Measurements from ENCODE around the gene GRAMD1A. TPM values are rescaled to one million over a fixed set of nuclear protein-coding genes. Genes with fewer than 3 reads are reported as not detected.
"Not testable (repeated sequence)": the region's sequence is repeated elsewhere in the genome, so short reads cannot be mapped to it uniquely, and the experiment has no call there.

The GRAMD1A gene
- total RNA-seq, 4 donors from 2014 or later: 38.8 to 45.1 (median 43.7) TPM

- Histone ChIP-seq H3K4me1 (peaks cover 15 to 30% of the 10 kb centered on the region in 2 donors), H3K36me3 (peaks cover 0 to 7% of the 10 kb centered on the region in 2 donors), H3K27ac (peak overlapping the region; percentile 83 to 98 (median 92)), H3K4me3 (peak overlapping the region in 3 of 4 donors; percentile 27 to 64 (median 64)), H3K9me3 (no peaks in the 10 kb centered on the region), H3K27me3 (no peaks in the 10 kb centered on the region)
- ATAC-seq (peak; percentile 43 to 91), DNase-seq (peak in 1 of 2 donors; percentile 82)
- in situ Hi-C loops (cut with MboI; ENCODE audit: low sequenced_read_pairs in 4 of 4): loop anchor here in 1 of 4 donors (25.0 kb wide), 1 partner anchor 267 kb away; the partner anchor contains the start of gene USF2
- no peak for TF ChIP-seq CTCF (IDR thresholded peaks at IDR 0.05 in 4 of 5, conservative IDR thresholded peaks at IDR 0.05 in 1 of 5)
- peak in 1 of 2 donors; percentile 66 for TF ChIP-seq POLR2A (IDR thresholded peaks at IDR 0.05)
- intact Hi-C loops (cut with DNase I; ENCODE audit: low total_unique reads): no loop called here
Observed at GRCh38 chr19:34994643-34995541, 5.2 kb upstream of the GRAMD1A start.

GRCh38 chr19:34995551-34995950, 4.6 kb upstream of the GRAMD1A start:
- TF ChIP-seq POLR2A (IDR thresholded peaks at IDR 0.05) (no peak), CTCF (IDR thresholded peaks at IDR 0.05 in 4 of 5, conservative IDR thresholded peaks at IDR 0.05 in 1 of 5) (no peak)
- Histone ChIP-seq H3K36me3 (peaks cover 0 to 7% of the 10 kb centered on the region in 2 donors), H3K27me3 (no peaks in the 10 kb centered on the region), H3K4me3 (peak overlapping the region in 2 of 4 donors; percentile 64), H3K27ac (peak overlapping the region; percentile 83 to 98 (median 92)), H3K9me3 (no peaks in the 10 kb centered on the region), H3K4me1 (peaks cover 15 to 30% of the 10 kb centered on the region in 2 donors)
- ATAC-seq: no peak
- no peak for DNase-seq
- in situ Hi-C loops (cut with MboI; ENCODE audit: low sequenced_read_pairs in 4 of 4) (loop anchor here in 1 of 4 donors (25.0 kb wide), 1 partner anchor 267 kb away; the partner anchor contains the start of gene USF2), intact Hi-C loops (cut with DNase I; ENCODE audit: low total_unique reads) (no loop called here)

- peaks cover 26 to 37% of the 10 kb centered on the region in 2 donors for H3K4me1 ChIP-seq
Observed at GRCh38 chr19:34997071-34997617, 3.0 kb upstream of the GRAMD1A start.

GRCh38 chr19:34998224-34998623, 1.9 kb upstream of the GRAMD1A start:
- H3K4me3 ChIP-seq; H3K36me3 ChIP-seq; H3K9me3 ChIP-seq; intact Hi-C loops (cut with DNase I; ENCODE audit: low total_unique reads); DNase-seq; H3K27me3 ChIP-seq; ATAC-seq: not testable (repeated sequence)
- peaks cover 26 to 37% of the 10 kb centered on the region in 2 donors for H3K4me1 ChIP-seq
- in situ Hi-C loops (cut with MboI; ENCODE audit: low sequenced_read_pairs in 4 of 4): loop anchor here in 1 of 4 donors (25.0 kb wide), 1 partner anchor 264 kb away; the partner anchor contains the start of gene USF2
- H3K27ac ChIP-seq: peak overlapping the region; percentile 91 to 99 (median 97)

More at GRCh38 chr19:34997071-34997617, 3.0 kb upstream of the GRAMD1A start:
- H3K27ac ChIP-seq: peak overlapping the region in 3 of 4 donors; percentile 87 to 98 (median 96)
- H3K36me3 ChIP-seq: peaks cover 0 to 7% of the 10 kb centered on the region in 2 donors
- no peaks in the 10 kb centered on the region for H3K27me3 ChIP-seq
- in situ Hi-C loops (cut with MboI; ENCODE audit: low sequenced_read_pairs in 4 of 4): loop anchor here in 1 of 4 donors (25.0 kb wide), 1 partner anchor 265 kb away; the partner anchor contains the start of gene USF2
- TF ChIP-seq POLR2A (IDR thresholded peaks at IDR 0.05): no peak
- no peak for TF ChIP-seq CTCF (IDR thresholded peaks at IDR 0.05 in 4 of 5, conservative IDR thresholded peaks at IDR 0.05 in 1 of 5)
- no peaks in the 10 kb centered on the region for H3K9me3 ChIP-seq
- intact Hi-C loops (cut with DNase I; ENCODE audit: low total_unique reads): no loop called here
- no peak for DNase-seq
- H3K4me3 ChIP-seq: no peak overlapping the region
- ATAC-seq: no peak

All from gastrocnemius medialis (tissue), 4 donors.